HepG2 (cell line): Measurements from ENCODE around the gene SLBP. TPM values are rescaled to one million over a fixed set of nuclear protein-coding genes. Genes with fewer than 3 reads are reported as not detected.

Source experiments
- ATRX ChIP-seq: sonication (generic); formaldehyde crosslinking; IDR thresholded peaks from 2 replicates; pipeline ENCODE4 v1.4.0; 2020; ENCODE audit warnings: missing genetic modification reagents, borderline replicate concordance
- FOSL2 ChIP-seq: sonication (generic); formaldehyde crosslinking; IDR thresholded peaks from 2 replicates; pipeline ENCODE4 v1.4.0; 2020; ENCODE audit warnings: missing genetic modification reagents
- IRF9 ChIP-seq: sonication (generic); formaldehyde crosslinking; IDR thresholded peaks from 2 replicates; pipeline ENCODE4 v1.8.0; 2022; ENCODE audit warnings: missing genetic modification reagents, mild to moderate bottlenecking, borderline replicate concordance
- PHF21A ChIP-seq: sonication (generic); formaldehyde crosslinking; IDR thresholded peaks from 2 replicates; pipeline ENCODE4 v1.5.0; 2020; ENCODE audit warnings: mild to moderate bottlenecking, missing genetic modification reagents
- RELA ChIP-seq: sonication (generic); formaldehyde crosslinking; IDR thresholded peaks from 2 replicates; pipeline ENCODE4 v1.4.0; 2020; ENCODE audit warnings: missing genetic modification reagents
- SATB2 ChIP-seq: sonication (generic); formaldehyde crosslinking; IDR thresholded peaks from 2 replicates; pipeline ENCODE4 v1.5.0; 2020; ENCODE audit warnings: missing genetic modification reagents
- SKIL ChIP-seq: sonication (generic); formaldehyde crosslinking; IDR thresholded peaks from 2 replicates; pipeline ENCODE4 v1.8.0; 2022; ENCODE audit warnings: missing genetic modification reagents, mild to moderate bottlenecking, moderate library complexity, borderline replicate concordance
- SPEN ChIP-seq: sonication (generic); formaldehyde crosslinking; IDR thresholded peaks from 2 replicates; pipeline ENCODE4 v1.5.1; 2020; ENCODE audit warnings: low read depth, mild to moderate bottlenecking, missing genetic modification reagents
- SUZ12 ChIP-seq: fragments of 150-350 bp; IDR thresholded peaks from 2 replicates; pipeline ENCODE4 v1.6.1; 2014; ENCODE audit warnings: low read depth, low read length
- TCF7 ChIP-seq: sonication (generic); IDR thresholded peaks from 2 replicates; pipeline ENCODE4 v1.6.1; 2016; ENCODE audit warnings: antibody characterized with exemption, low read depth
- ZIK1 ChIP-seq: sonication (generic); formaldehyde crosslinking; IDR thresholded peaks from 2 replicates; pipeline ENCODE4 v1.5.0; 2020; ENCODE audit warnings: mild to moderate bottlenecking, low read depth, missing genetic modification reagents, borderline replicate concordance
- ZNF205 ChIP-seq: IDR thresholded peaks from 2 replicates; pipeline ENCODE4 v1.6.1; 2018; ENCODE audit warnings: missing biosample characterization, missing genetic modification reagents
- ZNF256 ChIP-seq: sonication (generic); formaldehyde crosslinking; conservative IDR thresholded peaks from 2 replicates; pipeline ENCODE4 v1.4.0; 2020; ENCODE audit warnings: missing genetic modification reagents
- ZNF564 ChIP-seq: sonication (generic); formaldehyde crosslinking; IDR thresholded peaks from 2 replicates; pipeline ENCODE4 v1.8.1; 2023; ENCODE audit warnings: mild to moderate bottlenecking, missing genetic modification reagents
- polyA plus RNA-seq, 8 experiments: library from polyadenylated mRNA; depleted of rRNA in 3 of 8; stranded (reverse) in 7 of 8; unstranded in 1 of 8; fragments of >200 nt; fragmentation: Illumina TruSeq in 4 of 8; extraction: Trizol in 4 of 8; gene quantifications; 2 replicates each; pipeline versions ENCODE4 v1.2.1 to v1.2.3, GENCODE V29; 2011 to 2016; ENCODE audit warnings: low read depth in 4 of 8, missing spikeins in 1 of 8, mixed read lengths in 1 of 8; ENCODE audit not compliant: insufficient read depth in 1 of 8
- total RNA-seq, 5 experiments: library from RNA; depleted of rRNA; stranded (reverse); fragments of >200 nt; fragmentation: Illumina TruSeq; extraction: Trizol; gene quantifications; 2 replicates each; pipeline ENCODE4 v1.2.3, GENCODE V29; 2016; ENCODE audit warnings: low read depth in 1 of 5
- TF ChIP-seq, protein P1 (sequence below): sonication (generic); formaldehyde crosslinking; IDR thresholded peaks from 2 replicates; pipeline ENCODE4 v1.5.1; 2020; ENCODE audit warnings: missing genetic modification reagents, mild to moderate bottlenecking, borderline replicate concordance
- TF ChIP-seq, protein P2 (sequence below): sonication (generic); formaldehyde crosslinking; IDR thresholded peaks from 2 replicates; pipeline ENCODE4 v1.4.0; 2020; ENCODE audit warnings: mild to moderate bottlenecking, missing genetic modification reagents
- TF ChIP-seq, protein P3 (sequence below): IDR thresholded peaks from 2 replicates; pipeline ENCODE4 v1.6.1; 2016; ENCODE audit warnings: low read depth, control low read depth

Gene SLBP
- total and polyA plus RNA-seq, 2 of the 13 experiments (the other 11 are each of a cell fraction or from before 2014, with no cell fraction given), result 43.9 to 104 TPM

DNA sequence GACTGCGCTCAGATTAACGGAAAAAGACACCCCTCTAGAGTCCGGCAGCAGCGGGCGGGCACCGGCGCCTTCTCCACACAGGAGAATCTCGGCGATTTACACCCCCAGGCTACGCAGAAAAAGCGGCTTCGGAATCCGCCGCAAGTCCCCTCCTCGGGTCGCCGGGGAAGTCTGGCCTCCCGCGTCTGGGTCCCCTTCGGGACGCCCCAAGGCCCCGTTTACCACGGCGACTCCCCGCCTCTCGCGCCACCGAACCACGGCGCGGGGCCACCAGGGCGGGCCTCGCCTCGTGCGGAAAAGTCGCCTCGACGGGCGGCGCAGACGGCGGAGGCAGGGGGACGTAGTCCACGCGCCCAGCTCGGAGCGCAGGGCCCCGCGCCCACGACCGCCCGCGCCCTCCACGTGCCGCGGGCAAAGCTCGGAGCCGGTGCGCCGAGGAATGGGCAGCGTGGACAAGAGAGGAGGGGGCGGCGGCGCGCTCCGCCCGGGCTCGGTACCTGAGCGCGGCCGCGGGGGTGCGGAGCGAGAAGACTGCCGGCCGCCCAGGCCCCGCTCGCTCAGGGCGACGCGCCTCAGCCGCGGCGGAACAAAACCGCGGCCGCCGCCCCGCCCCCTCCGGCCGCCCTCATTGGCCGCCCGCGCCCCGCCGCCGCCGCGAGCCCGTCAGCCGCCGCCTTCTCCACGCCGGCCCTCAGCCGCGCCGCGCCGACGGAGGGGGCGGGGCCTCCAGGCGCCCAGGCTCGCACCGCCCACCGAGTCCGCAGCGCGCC, 28.2 kb downstream of the SLBP start, which contains the start of gene FAM53A (continued):
- TF ChIP-seq SKIL, result no peak
- TF ChIP-seq, protein P1, sequence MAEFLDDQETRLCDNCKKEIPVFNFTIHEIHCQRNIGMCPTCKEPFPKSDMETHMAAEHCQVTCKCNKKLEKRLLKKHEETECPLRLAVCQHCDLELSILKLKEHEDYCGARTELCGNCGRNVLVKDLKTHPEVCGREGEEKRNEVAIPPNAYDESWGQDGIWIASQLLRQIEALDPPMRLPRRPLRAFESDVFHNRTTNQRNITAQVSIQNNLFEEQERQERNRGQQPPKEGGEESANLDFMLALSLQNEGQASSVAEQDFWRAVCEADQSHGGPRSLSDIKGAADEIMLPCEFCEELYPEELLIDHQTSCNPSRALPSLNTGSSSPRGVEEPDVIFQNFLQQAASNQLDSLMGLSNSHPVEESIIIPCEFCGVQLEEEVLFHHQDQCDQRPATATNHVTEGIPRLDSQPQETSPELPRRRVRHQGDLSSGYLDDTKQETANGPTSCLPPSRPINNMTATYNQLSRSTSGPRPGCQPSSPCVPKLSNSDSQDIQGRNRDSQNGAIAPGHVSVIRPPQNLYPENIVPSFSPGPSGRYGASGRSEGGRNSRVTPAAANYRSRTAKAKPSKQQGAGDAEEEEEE (CRISPR knock-in tag), result no peak
- no peak for TF ChIP-seq ZNF256 (CRISPR knock-in tag)
- TF ChIP-seq, protein P2, sequence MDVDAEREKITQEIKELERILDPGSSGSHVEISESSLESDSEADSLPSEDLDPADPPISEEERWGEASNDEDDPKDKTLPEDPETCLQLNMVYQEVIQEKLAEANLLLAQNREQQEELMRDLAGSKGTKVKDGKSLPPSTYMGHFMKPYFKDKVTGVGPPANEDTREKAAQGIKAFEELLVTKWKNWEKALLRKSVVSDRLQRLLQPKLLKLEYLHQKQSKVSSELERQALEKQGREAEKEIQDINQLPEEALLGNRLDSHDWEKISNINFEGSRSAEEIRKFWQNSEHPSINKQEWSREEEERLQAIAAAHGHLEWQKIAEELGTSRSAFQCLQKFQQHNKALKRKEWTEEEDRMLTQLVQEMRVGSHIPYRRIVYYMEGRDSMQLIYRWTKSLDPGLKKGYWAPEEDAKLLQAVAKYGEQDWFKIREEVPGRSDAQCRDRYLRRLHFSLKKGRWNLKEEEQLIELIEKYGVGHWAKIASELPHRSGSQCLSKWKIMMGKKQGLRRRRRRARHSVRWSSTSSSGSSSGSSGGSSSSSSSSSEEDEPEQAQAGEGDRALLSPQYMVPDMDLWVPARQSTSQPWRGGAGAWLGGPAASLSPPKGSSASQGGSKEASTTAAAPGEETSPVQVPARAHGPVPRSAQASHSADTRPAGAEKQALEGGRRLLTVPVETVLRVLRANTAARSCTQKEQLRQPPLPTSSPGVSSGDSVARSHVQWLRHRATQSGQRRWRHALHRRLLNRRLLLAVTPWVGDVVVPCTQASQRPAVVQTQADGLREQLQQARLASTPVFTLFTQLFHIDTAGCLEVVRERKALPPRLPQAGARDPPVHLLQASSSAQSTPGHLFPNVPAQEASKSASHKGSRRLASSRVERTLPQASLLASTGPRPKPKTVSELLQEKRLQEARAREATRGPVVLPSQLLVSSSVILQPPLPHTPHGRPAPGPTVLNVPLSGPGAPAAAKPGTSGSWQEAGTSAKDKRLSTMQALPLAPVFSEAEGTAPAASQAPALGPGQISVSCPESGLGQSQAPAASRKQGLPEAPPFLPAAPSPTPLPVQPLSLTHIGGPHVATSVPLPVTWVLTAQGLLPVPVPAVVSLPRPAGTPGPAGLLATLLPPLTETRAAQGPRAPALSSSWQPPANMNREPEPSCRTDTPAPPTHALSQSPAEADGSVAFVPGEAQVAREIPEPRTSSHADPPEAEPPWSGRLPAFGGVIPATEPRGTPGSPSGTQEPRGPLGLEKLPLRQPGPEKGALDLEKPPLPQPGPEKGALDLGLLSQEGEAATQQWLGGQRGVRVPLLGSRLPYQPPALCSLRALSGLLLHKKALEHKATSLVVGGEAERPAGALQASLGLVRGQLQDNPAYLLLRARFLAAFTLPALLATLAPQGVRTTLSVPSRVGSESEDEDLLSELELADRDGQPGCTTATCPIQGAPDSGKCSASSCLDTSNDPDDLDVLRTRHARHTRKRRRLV (CRISPR knock-in tag), result no peak
- no peak for TF ChIP-seq SUZ12
- TF ChIP-seq, protein P3, sequence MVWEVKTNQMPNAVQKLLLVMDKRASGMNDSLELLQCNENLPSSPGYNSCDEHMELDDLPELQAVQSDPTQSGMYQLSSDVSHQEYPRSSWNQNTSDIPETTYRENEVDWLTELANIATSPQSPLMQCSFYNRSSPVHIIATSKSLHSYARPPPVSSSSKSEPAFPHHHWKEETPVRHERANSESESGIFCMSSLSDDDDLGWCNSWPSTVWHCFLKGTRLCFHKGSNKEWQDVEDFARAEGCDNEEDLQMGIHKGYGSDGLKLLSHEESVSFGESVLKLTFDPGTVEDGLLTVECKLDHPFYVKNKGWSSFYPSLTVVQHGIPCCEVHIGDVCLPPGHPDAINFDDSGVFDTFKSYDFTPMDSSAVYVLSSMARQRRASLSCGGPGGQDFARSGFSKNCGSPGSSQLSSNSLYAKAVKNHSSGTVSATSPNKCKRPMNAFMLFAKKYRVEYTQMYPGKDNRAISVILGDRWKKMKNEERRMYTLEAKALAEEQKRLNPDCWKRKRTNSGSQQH (CRISPR knock-in tag), result no peak
- TF ChIP-seq ZNF205, result no peak
- no peak for TF ChIP-seq SPEN
- TF ChIP-seq ATRX (CRISPR knock-in tag), result no peak
- 0 out of 2 replicates have a peak, but pooled peaks have one; percentile 12 for TF ChIP-seq PHF21A (CRISPR knock-in tag)
- TF ChIP-seq ZIK1, result no peak; the same call in 1 of the 2 replicates
- peak; percentile 77; the same call in 1 of the 2 replicates for TF ChIP-seq IRF9 (CRISPR knock-in tag)
- TF ChIP-seq RELA (CRISPR knock-in tag), result 0 out of 2 replicates have a peak, but pooled peaks have one; percentile 35
- TF ChIP-seq TCF7, result no peak
- 0 out of 2 replicates have a peak, but pooled peaks have one; percentile 32 for TF ChIP-seq ZNF564 (CRISPR knock-in tag)
- no peak for TF ChIP-seq SATB2 (CRISPR knock-in tag)
- TF ChIP-seq FOSL2, result no peak
